Esophagus squamous epithelium (tissue), 5 donors: ENCODE results near the gene GALNT2. TPM values are rescaled to one million over a fixed set of nuclear protein-coding genes. Genes with fewer than 3 reads are reported as not detected.

ENCODE experiments used
- DNase-seq: peaks from one replicate; lab custom pipeline; 2025; lab: John Stamatoyannopoulos, UW
- H3K27ac ChIP-seq, 4 donors: fragments of 200-600 bp; sonication (generic); one replicate each; pipeline ENCODE4 v1.5.1; 2016 to 2019; ENCODE audit warnings: mild to moderate bottlenecking in 1 of 4
- H3K27me3 ChIP-seq, 4 donors: fragments of 200-600 bp; sonication (generic); 1 replicate in 3 of 4; 2 replicates in 1 of 4; pipeline versions ENCODE4 v1.5.1 to v1.6.0; 2017 to 2021; ENCODE audit warnings: antibody characterized with exemption in 1 of 4
- H3K36me3 ChIP-seq, 3 donors: fragments of 200-600 bp; sonication (generic); one replicate each; pipeline ENCODE4 v1.5.1; 2016 to 2019
- H3K4me1 ChIP-seq, 3 donors: fragments of 200-600 bp; sonication (generic); one replicate each; pipeline ENCODE4 v1.5.1; 2017 to 2019
- H3K4me3 ChIP-seq, 4 donors: fragments of 200-600 bp; sonication (generic); 1 replicate in 3 of 4; 2 replicates in 1 of 4; pipeline ENCODE4 v1.5.1; 2016 to 2019; ENCODE audit warnings: mild to moderate bottlenecking in 2 of 4, moderate library complexity in 1 of 4
- H3K9me3 ChIP-seq, 3 donors: fragments of 200-600 bp; sonication (generic); one replicate each; pipeline ENCODE4 v1.5.1; 2016 to 2019
- POLR2A ChIP-seq, 4 donors: fragments of 450-650 bp; IDR thresholded peaks; one replicate each; pipeline ENCODE4 v1.6.1; 2017; ENCODE audit warnings: antibody characterized with exemption in 4 of 4, mild to moderate bottlenecking in 4 of 4, moderate library complexity in 3 of 4
- WGBS, 2 donors: methylation state at CpG; one replicate each; pipeline ENCODE4 v1.1.5; 2018; 5-methylcytosine and 5-hydroxymethylcytosine counted together
- intact Hi-C: fragments of 100-400 bp; cut with DNase I; formaldehyde crosslinking; loops from one replicate; pipeline ENCODE4 v1.15.0; 2022
- total RNA-seq, 4 donors: library from RNA; depleted of rRNA; stranded (reverse); fragments of >200 nt; gene quantifications; one replicate each; pipeline ENCODE4 v1.1.0, GENCODE V29; 2016
- TF ChIP-seq, protein P1 (sequence below), 6 experiments: fragments of 450-650 bp in 4 of 6; fragments of 200-600 bp in 2 of 6; sonication (generic) in 2 of 6; IDR thresholded peaks; one replicate each; pipeline ENCODE4 v1.5.1; 2016 to 2019; ENCODE audit warnings: antibody characterized with exemption in 6 of 6, mild to moderate bottlenecking in 4 of 6, moderate library complexity in 4 of 6
- donor health status: DM: yes; HTN: yes; CAD: no.

GALNT2 gene
- total RNA-seq, 4 donors from 2014 or later, result 25.8 to 36.2 (median 31.0) TPM

DNA sequence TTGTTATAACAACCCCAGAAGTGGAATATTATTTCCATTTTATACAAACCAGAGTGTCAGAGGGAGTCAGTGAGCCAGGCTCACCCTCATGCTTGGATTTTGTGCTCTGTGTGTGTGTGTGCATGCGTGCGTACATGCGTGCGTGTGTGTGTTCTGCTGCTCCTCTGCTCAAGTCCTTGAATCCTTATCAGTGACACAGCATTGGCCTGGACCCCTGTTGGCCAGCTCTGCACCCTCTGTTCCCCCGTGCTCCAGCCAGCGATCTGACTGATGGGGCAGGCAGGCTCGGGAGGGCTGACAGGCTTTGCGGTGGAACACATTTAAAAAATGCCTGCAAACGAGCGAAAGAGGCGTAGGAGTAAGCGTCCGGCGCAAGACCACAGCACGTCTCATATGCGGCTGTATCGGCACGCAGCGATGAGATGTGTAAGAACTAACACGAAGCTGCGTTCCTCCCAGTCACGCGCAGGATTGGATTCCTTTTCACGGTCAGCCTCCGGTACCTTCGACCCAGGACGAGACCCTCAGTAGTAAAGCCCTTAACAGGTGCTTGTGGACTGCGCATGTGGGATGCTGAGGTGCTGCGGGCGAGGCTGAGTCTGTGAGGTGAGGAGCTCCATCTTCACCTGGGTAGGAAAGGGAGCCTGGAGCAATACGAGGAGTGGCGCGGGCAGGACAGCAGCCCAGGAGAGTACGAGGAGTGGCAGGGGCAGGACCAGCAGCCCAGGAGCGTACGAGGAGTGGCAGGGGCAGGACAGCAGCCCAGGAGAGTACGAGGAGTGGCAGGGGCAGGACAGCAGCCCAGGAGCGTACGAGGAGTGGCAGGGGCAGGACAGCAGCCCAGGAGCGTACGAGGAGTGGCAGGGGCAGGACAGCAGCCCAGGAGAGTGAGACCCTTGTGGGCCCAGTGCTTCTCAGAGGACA, 130.9 kb downstream of the GALNT2 start:
- no peak for DNase-seq
- WGBS, 2 donors, result 88 to 89% methylated on average over 32 to 34 of the region's 41 CpGs
- Histone ChIP-seq H3K9me3 (no peaks in the 10 kb centered on the region), H3K27me3 (no peaks in the 10 kb centered on the region), H3K4me1 (peaks cover 0 to 8% (median 0%) of the 10 kb centered on the region in 3 donors), H3K36me3 (peaks cover 0 to 4% (median 0%) of the 10 kb centered on the region in 3 donors), H3K27ac (no peak overlapping the region), H3K4me3 (no peak overlapping the region)
- intact Hi-C loops, result no loop called here
- TF ChIP-seq, protein P1, sequence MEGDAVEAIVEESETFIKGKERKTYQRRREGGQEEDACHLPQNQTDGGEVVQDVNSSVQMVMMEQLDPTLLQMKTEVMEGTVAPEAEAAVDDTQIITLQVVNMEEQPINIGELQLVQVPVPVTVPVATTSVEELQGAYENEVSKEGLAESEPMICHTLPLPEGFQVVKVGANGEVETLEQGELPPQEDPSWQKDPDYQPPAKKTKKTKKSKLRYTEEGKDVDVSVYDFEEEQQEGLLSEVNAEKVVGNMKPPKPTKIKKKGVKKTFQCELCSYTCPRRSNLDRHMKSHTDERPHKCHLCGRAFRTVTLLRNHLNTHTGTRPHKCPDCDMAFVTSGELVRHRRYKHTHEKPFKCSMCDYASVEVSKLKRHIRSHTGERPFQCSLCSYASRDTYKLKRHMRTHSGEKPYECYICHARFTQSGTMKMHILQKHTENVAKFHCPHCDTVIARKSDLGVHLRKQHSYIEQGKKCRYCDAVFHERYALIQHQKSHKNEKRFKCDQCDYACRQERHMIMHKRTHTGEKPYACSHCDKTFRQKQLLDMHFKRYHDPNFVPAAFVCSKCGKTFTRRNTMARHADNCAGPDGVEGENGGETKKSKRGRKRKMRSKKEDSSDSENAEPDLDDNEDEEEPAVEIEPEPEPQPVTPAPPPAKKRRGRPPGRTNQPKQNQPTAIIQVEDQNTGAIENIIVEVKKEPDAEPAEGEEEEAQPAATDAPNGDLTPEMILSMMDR (IDR thresholded peaks at IDR 0.05), result no peak
- no peak for TF ChIP-seq POLR2A (IDR thresholded peaks at IDR 0.05)

DNA sequence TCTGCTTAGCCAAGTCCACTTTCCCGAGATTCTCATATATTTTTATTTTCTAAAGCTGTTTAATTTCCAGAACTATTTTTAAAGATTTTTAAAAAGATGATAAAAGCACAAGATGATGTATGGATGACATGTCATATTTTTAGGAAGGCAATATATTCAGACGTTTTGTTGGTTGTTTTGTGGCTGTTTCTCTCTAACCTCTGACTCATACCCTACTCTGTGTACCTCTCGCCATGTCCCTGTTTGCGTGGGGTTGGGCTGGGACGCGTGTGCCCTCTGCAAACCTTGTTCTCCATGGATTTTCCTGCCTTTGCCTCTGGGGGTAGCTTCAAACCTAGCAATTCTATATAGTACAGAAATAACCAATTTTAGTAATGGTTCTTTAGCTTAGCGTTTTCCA, 132.0 kb downstream of the GALNT2 start:
- Histone ChIP-seq H3K4me3 (no peak overlapping the region), H3K36me3 (peaks cover 0 to 15% (median 0%) of the 10 kb centered on the region in 3 donors), H3K27ac (no peak overlapping the region), H3K27me3 (no peaks in the 10 kb centered on the region), H3K9me3 (no peaks in the 10 kb centered on the region), H3K4me1 (peaks cover 0 to 8% (median 0%) of the 10 kb centered on the region in 3 donors)
- no peak for DNase-seq
- TF ChIP-seq POLR2A (IDR thresholded peaks at IDR 0.05), result no peak
- TF ChIP-seq, protein P1 (IDR thresholded peaks at IDR 0.05), result no peak
- 74 to 79% methylated on average over 7 of the region's 7 CpGs for WGBS, 2 donors
- intact Hi-C loops, result no loop called here

DNA sequence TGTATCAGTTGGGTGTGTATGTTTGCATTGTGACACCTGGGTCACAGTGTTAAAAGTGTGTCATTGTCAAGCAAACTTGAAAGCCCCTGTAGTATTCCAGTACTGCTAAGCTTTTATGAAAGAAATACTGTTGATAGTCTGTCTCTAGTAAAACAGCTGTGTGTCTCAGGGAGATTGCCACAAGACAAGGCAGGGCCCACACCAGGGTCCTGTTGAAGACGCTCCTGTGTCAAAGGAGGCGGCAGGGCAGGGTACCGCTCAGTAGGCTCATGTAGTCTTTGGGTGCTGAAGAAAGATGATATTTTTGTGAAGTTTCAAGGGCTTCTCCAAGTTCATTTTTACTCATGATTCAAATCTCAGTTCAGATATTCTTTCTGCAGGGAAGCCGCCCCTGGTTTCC, 132.5 kb downstream of the GALNT2 start:
- Histone ChIP-seq H3K4me1 (peaks cover 0 to 8% (median 0%) of the 10 kb centered on the region in 3 donors), H3K36me3 (peaks cover 0 to 20% (median 0%) of the 10 kb centered on the region in 3 donors), H3K4me3 (no peak overlapping the region), H3K27ac (no peak overlapping the region), H3K27me3 (no peaks in the 10 kb centered on the region), H3K9me3 (no peaks in the 10 kb centered on the region)
- TF ChIP-seq, protein P1 (IDR thresholded peaks at IDR 0.05), result no peak
- no peak for TF ChIP-seq POLR2A (IDR thresholded peaks at IDR 0.05)
- intact Hi-C loops, result no loop called here
- 95% methylated on average over 4 of the region's 4 CpGs for WGBS, 2 donors
- no peak for DNase-seq

DNA sequence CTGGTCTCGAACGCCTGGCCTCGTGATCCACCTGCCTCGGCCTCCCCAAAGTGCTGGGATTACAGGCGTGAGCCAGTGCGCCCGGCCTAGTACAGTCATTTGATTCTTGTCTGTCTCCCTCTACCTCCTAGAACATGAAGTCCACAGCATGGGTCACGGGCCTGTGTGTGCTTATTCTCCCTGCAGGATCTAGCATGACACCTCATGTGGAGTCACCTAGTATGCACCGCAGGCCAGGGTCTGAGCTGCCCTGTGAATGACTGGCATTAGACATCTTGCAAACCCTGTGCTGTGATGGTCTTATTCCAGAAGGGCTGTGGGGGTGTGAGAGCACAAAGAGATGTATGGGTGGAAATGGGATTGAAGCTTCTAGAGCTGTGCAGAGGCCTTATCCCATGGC, 133.2 kb downstream of the GALNT2 start:
- Histone ChIP-seq H3K4me3 (no peak overlapping the region), H3K36me3 (peaks cover 0 to 27% (median 0%) of the 10 kb centered on the region in 3 donors), H3K4me1 (peaks cover 0 to 13% (median 0%) of the 10 kb centered on the region in 3 donors), H3K9me3 (no peaks in the 10 kb centered on the region), H3K27ac (no peak overlapping the region), H3K27me3 (no peaks in the 10 kb centered on the region)
- TF ChIP-seq, protein P1 (IDR thresholded peaks at IDR 0.05), result no peak
- no peak for TF ChIP-seq POLR2A (IDR thresholded peaks at IDR 0.05)
- intact Hi-C loops, result no loop called here
- 96 to 98% methylated on average over 8 to 9 of the region's 9 CpGs for WGBS, 2 donors
- no peak for DNase-seq

DNA sequence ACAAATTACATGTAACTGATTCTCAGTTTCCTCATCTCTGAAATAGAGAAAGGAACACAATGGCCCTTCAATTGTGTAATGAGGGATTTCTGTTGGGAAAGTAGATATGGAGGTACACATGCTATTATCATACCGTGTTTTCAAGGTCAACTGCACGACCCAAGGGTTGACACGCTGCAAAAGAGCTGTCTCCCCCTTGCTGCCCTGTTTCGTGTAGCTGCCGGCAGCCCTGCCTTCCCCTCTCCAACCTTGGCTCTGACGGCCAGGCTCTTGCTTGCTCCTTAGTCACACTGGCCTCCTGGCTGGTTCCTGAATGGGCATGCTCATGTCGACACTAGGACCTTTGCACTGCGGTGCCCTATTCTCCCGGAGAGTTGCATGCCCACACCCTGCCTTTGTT, 134.4 kb downstream of the GALNT2 start:
- Histone ChIP-seq H3K36me3 (peaks cover 0 to 33% (median 0%) of the 10 kb centered on the region in 3 donors), H3K27ac (no peak overlapping the region), H3K9me3 (no peaks in the 10 kb centered on the region), H3K4me3 (no peak overlapping the region), H3K4me1 (peaks cover 0 to 13% (median 0%) of the 10 kb centered on the region in 3 donors), H3K27me3 (no peaks in the 10 kb centered on the region)
- intact Hi-C loops, result no loop called here
- no peak for DNase-seq
- TF ChIP-seq, protein P1 (IDR thresholded peaks at IDR 0.05), result no peak
- TF ChIP-seq POLR2A (IDR thresholded peaks at IDR 0.05), result no peak
- 90 to 91% methylated on average over 8 to 9 of the region's 9 CpGs for WGBS, 2 donors
